Upper lobe of right lung (tissue), 1 donor: ENCODE data around the gene CHSY3. TPM values are rescaled to one million over a fixed set of nuclear protein-coding genes. Genes with fewer than 3 reads are reported as not detected.
A peak's percentile ranks its signal among the peaks of the same experiment; 100 is the strongest.

ENCODE experiments used
- ATAC-seq: fragments of 200-7000 bp; cut with Tn5 transposase; one replicate; pipeline ENCODE4 v1.9.1; 2020; ENCODE audit warnings: mild to moderate bottlenecking, moderate library complexity
- DNase-seq: peaks from one replicate; pipeline ENCODE4 v3.0.0-alpha.2; 2020
- H3K27ac ChIP-seq: fragments of 200-600 bp; one replicate; pipeline ENCODE4 v1.8.0; 2022
- H3K27me3 ChIP-seq: fragments of 200-600 bp; one replicate; pipeline ENCODE4 v1.8.0; 2022; ENCODE audit warnings: mild to moderate bottlenecking
- H3K36me3 ChIP-seq: fragments of 200-600 bp; one replicate; pipeline ENCODE4 v1.8.0; 2022
- H3K4me1 ChIP-seq: fragments of 200-600 bp; one replicate; pipeline ENCODE4 v1.8.0; 2022
- H3K4me3 ChIP-seq: fragments of 200-600 bp; one replicate; pipeline ENCODE4 v1.8.0; 2022; ENCODE audit warnings: mild to moderate bottlenecking
- H3K9me3 ChIP-seq: fragments of 200-600 bp; one replicate; pipeline ENCODE4 v1.8.0; 2022
- intact Hi-C: fragments of 100-400 bp; cut with DNase I; formaldehyde crosslinking; loops from one replicate; pipeline ENCODE4 v1.11.0; 2022
- total RNA-seq: library from RNA; stranded (reverse); fragmentation: NEBNext Ultra II Directional; extraction: Animal tissue kit (Norgen Biotek cat#: 25700); gene quantifications from one replicate; pipeline ENCODE4 v1.2.1, GENCODE V29; 2021
- TF ChIP-seq, protein P1 (sequence below): fragments of 200-600 bp; IDR thresholded peaks from one replicate; pipeline ENCODE4 v1.8.0; 2022; ENCODE audit warnings: antibody characterized with exemption
- donor health status: DM: no; HTN: yes; CAD: no; lungs with severe emphysema.

CHSY3 gene
- total RNA-seq, 1 donor from 2014 or later: 5.7 TPM

DNA sequence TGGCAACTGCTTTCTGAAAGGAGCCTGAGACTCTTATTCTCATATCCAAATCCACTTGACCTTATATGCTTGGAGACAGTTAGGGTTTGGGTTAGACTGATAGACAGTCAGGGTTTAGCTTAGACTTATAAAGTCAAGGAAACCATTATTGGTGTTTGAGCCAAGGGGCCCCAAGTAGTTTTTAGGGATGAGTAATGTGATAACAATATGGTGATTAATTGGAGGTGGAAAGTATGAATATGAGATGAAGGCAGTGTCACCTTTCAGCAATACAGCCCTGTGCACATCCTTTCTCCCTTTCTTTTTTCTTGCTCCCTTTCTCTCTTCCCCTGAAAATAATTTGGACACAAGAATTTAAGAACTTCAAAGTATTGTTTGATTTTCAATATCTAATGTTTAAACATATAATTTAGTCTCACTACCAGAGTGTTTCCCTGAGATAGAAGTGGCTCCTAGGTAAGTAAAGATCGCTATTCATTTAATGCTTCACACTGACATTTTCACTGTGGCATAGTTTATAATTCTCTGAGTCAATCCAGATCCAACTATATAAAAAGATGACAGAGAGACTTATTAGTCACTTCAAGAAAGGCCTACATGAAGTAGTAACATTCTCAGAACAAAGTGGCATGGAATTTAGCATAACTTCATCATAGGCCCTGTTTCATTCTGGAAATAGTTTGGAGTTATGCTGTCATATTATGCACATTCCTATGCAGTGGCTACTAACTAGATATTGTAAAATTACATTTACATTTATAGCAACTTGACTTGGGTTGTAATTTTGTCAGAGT, 200.8 kb downstream of the CHSY3 start:
- intact Hi-C loops: no loop called here
- H3K27ac ChIP-seq: no peak overlapping the region
- TF ChIP-seq, protein P1, sequence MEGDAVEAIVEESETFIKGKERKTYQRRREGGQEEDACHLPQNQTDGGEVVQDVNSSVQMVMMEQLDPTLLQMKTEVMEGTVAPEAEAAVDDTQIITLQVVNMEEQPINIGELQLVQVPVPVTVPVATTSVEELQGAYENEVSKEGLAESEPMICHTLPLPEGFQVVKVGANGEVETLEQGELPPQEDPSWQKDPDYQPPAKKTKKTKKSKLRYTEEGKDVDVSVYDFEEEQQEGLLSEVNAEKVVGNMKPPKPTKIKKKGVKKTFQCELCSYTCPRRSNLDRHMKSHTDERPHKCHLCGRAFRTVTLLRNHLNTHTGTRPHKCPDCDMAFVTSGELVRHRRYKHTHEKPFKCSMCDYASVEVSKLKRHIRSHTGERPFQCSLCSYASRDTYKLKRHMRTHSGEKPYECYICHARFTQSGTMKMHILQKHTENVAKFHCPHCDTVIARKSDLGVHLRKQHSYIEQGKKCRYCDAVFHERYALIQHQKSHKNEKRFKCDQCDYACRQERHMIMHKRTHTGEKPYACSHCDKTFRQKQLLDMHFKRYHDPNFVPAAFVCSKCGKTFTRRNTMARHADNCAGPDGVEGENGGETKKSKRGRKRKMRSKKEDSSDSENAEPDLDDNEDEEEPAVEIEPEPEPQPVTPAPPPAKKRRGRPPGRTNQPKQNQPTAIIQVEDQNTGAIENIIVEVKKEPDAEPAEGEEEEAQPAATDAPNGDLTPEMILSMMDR: no peak

GRCh38 chr5:130106480-130106879, 202.2 kb downstream of the CHSY3 start:
- DNase-seq: no peak
- Histone ChIP-seq H3K9me3 (no peaks in the 10 kb centered on the region), H3K27ac (no peak overlapping the region), H3K27me3 (no peaks in the 10 kb centered on the region), H3K4me3 (no peak overlapping the region), H3K4me1 (no peaks in the 10 kb centered on the region), H3K36me3 (no peaks in the 10 kb centered on the region)
- no peak for ATAC-seq
- intact Hi-C loops: no loop called here
- TF ChIP-seq, protein P1: no peak

More for the DNA sequence above, 200.8 kb downstream of the CHSY3 start:
- H3K36me3 ChIP-seq: no peaks in the 10 kb centered on the region
- no peaks in the 10 kb centered on the region for H3K9me3 ChIP-seq
- DNase-seq (no peak), ATAC-seq (no peak)
- H3K4me1 ChIP-seq: no peaks in the 10 kb centered on the region
- H3K27me3 ChIP-seq: no peaks in the 10 kb centered on the region
- H3K4me3 ChIP-seq: no peak overlapping the region

- Histone ChIP-seq H3K9me3 (no peaks in the 10 kb centered on the region), H3K27ac (no peak overlapping the region), H3K4me1 (no peaks in the 10 kb centered on the region), H3K4me3 (no peak overlapping the region), H3K36me3 (no peaks in the 10 kb centered on the region), H3K27me3 (no peaks in the 10 kb centered on the region)
- TF ChIP-seq, protein P1: peak; percentile 52
- intact Hi-C loops: no loop called here
- no peak for DNase-seq
- peak; percentile 58 for ATAC-seq
Measured at GRCh38 chr5:130109152-130109551, 204.9 kb downstream of the CHSY3 start.

- Histone ChIP-seq H3K27ac (no peak overlapping the region), H3K4me3 (no peak overlapping the region), H3K9me3 (no peaks in the 10 kb centered on the region), H3K4me1 (no peaks in the 10 kb centered on the region), H3K36me3 (no peaks in the 10 kb centered on the region), H3K27me3 (no peaks in the 10 kb centered on the region)
- TF ChIP-seq, protein P1: no peak
- intact Hi-C loops: no loop called here
- ATAC-seq (no peak), DNase-seq (no peak)
Measured at GRCh38 chr5:130110328-130110727, 206.1 kb downstream of the CHSY3 start.

GRCh38 chr5:130111746-130112145, 207.5 kb downstream of the CHSY3 start:
- Histone ChIP-seq H3K4me1 (no peaks in the 10 kb centered on the region), H3K27me3 (no peaks in the 10 kb centered on the region), H3K36me3 (no peaks in the 10 kb centered on the region), H3K4me3 (no peak overlapping the region), H3K9me3 (no peaks in the 10 kb centered on the region), H3K27ac (no peak overlapping the region)
- DNase-seq: no peak
- TF ChIP-seq, protein P1: no peak
- ATAC-seq: no peak
- intact Hi-C loops: no loop called here
